HCT116 (cell line): ENCODE data around the gene PTGES2. TPM values are rescaled to one million over a fixed set of nuclear protein-coding genes. Genes with fewer than 3 reads are reported as not detected.

ENCODE experiments used
- ATAC-seq: fragments of 200-7000 bp; cut with Tn5 transposase; 2 replicates; pipeline ENCODE4 v1.9.1; 2020; ENCODE audit warnings: mild to moderate bottlenecking, moderate library complexity
- BruUV-seq: library from RNA; stranded (reverse); fragments of 400-500 nt; replicated peaks from 2 replicates; lab custom pipeline; 2021; lab: Mats Ljungman, UMichigan
- CTCF ChIA-PET: fragments of 300-600 bp; sonication (Branson Sonifier 250); formaldehyde crosslinking; loops from one replicate; lab custom pipeline; 2021; ENCODE audit warnings: antibody characterized with exemption; lab: Charles Lee
- POLR2A ChIA-PET: fragments of 300-600, 350-600 bp; sonication (Branson Sonifier 250); formaldehyde crosslinking; loops from one replicate; lab custom pipeline; 2021; ENCODE audit warnings: antibody characterized with exemption; lab: Charles Lee
- RAD21 ChIA-PET, 2 experiments: fragments of 300-600 bp; sonication (Branson Sonifier 250); formaldehyde crosslinking; loops; one replicate each; lab custom pipeline; 2023; ENCODE audit warnings: low total read pairs in 2 of 2; ENCODE audit not compliant: uncharacterized antibody in 2 of 2, unreplicated experiment in 2 of 2, low non-redundant PET in 1 of 2; lab: Charles Lee
- DNase-seq: peaks from one replicate; pipeline ENCODE4 v3.0.0-alpha.2; 2010; ENCODE audit warnings: low read depth, low spot score
- H2AFZ ChIP-seq: fragments of 200-600 bp; shearing (Covaris generic), sonication (generic); 2 replicates; pipeline ENCODE4 v1.6.1; 2017; ENCODE audit warnings: low read depth, mixed run types, mixed read lengths, antibody characterized with exemption, low read length; ENCODE audit not compliant: poor library complexity, severe bottlenecking
- H3K27ac ChIP-seq: 2 replicates; pipeline ENCODE4 v1.5.1; 2012; ENCODE audit warnings: low read depth, low read length
- H3K27me3 ChIP-seq: fragments of 200-600 bp; sonication (generic); 2 replicates; pipeline ENCODE4 v1.6.1; 2016; ENCODE audit warnings: mixed run types, low read length, mixed read lengths; ENCODE audit not compliant: insufficient read depth
- H3K36me3 ChIP-seq, 2 experiments: fragments of 200-500 bp in 1 of 2; fragments of 200-600 bp in 1 of 2; sonication (Bioruptor generic) in 1 of 2; sonication (generic) in 1 of 2; 2 replicates each; pipeline versions ENCODE4 v1.5.1 to v1.6.1; 2014 to 2016; ENCODE audit warnings: low read length in 2 of 2, inconsistent platforms in 1 of 2, mixed read lengths in 1 of 2, mixed run types in 1 of 2; ENCODE audit not compliant: insufficient read depth in 2 of 2, control insufficient read depth in 1 of 2
- H3K4me1 ChIP-seq, 2 experiments: fragments of 200-600 bp in 1 of 2; sonication (generic) in 1 of 2; 2 replicates each; pipeline versions ENCODE4 v1.5.1 to v1.6.1; 2012 to 2017; ENCODE audit warnings: low read length in 2 of 2, inconsistent platforms in 1 of 2, mild to moderate bottlenecking in 1 of 2, mixed read lengths in 1 of 2, mixed run types in 1 of 2, moderate library complexity in 1 of 2; ENCODE audit not compliant: insufficient read depth in 2 of 2, control insufficient read depth in 1 of 2
- H3K4me2 ChIP-seq: fragments of 200-600 bp; sonication (generic); 2 replicates; pipeline ENCODE4 v1.6.1; 2017; ENCODE audit warnings: mixed run types, low read length, mixed read lengths
- H3K4me3 ChIP-seq, 2 experiments: fragments of 200-600 bp in 1 of 2; sonication (generic) in 1 of 2; replicated peaks in 1 of 2; 2 replicates each; pipeline ENCODE4 v1.5.1; 2011 to 2016; ENCODE audit warnings: low read length in 2 of 2, control low read depth in 1 of 2, low read depth in 1 of 2, mild to moderate bottlenecking in 1 of 2, mixed read lengths in 1 of 2, mixed run types in 1 of 2
- H3K79me2 ChIP-seq: fragments of 200-600 bp; sonication (generic); 2 replicates; pipeline ENCODE4 v1.6.1; 2017; ENCODE audit warnings: mild to moderate bottlenecking, mixed run types, low read length, moderate library complexity, mixed read lengths; ENCODE audit not compliant: insufficient read depth
- H3K9ac ChIP-seq: fragments of 200-600 bp; sonication (generic); 2 replicates; pipeline ENCODE4 v1.6.1; 2016; ENCODE audit warnings: low read length, mixed read lengths
- H3K9me2 ChIP-seq: fragments of 200-600 bp; sonication (generic), shearing (Covaris generic); 2 replicates; pipeline ENCODE4 v1.6.1; 2017; ENCODE audit warnings: mixed run types, mild to moderate bottlenecking, moderate library complexity; ENCODE audit not compliant: insufficient read depth
- H3K9me3 ChIP-seq, 2 experiments: fragments of 200-500 bp in 1 of 2; fragments of 200-600 bp in 1 of 2; sonication (Bioruptor generic) in 1 of 2; sonication (generic) in 1 of 2; 2 replicates each; pipeline ENCODE4 v1.6.1; 2014 to 2017; ENCODE audit warnings: low read length in 2 of 2, mixed read lengths in 2 of 2, inconsistent platforms in 1 of 2, low read depth in 1 of 2, mild to moderate bottlenecking in 1 of 2, mixed run types in 1 of 2, moderate library complexity in 1 of 2; ENCODE audit not compliant: control insufficient read depth in 1 of 2, insufficient read depth in 1 of 2
- H4K20me1 ChIP-seq: fragments of 200-600 bp; sonication (generic), shearing (Covaris generic); 2 replicates; pipeline ENCODE4 v1.6.1; 2017; ENCODE audit warnings: mixed run types, mild to moderate bottlenecking, moderate library complexity; ENCODE audit not compliant: insufficient read depth
- CEBPB ChIP-seq: IDR thresholded peaks from 2 replicates; pipeline ENCODE4 v1.6.1; 2012; ENCODE audit warnings: low read depth
- CTCF ChIP-seq, 3 experiments: fragments of 200-600 bp in 1 of 3; sonication (generic) in 1 of 3; IDR thresholded peaks in 2 of 3; conservative IDR thresholded peaks in 1 of 3; 2 replicates each; pipeline ENCODE4 v1.5.1; 2012 to 2017; ENCODE audit warnings: low read depth in 2 of 3, low read length in 2 of 3, antibody characterized with exemption in 1 of 3, borderline replicate concordance in 1 of 3, control low read depth in 1 of 3, mild to moderate bottlenecking in 1 of 3, mixed read lengths in 1 of 3, mixed run types in 1 of 3, moderate library complexity in 1 of 3; ENCODE audit not compliant: insufficient read depth in 1 of 3
- EGR1 ChIP-seq: IDR thresholded peaks from 2 replicates; pipeline ENCODE4 v1.6.1; 2012; ENCODE audit warnings: low read depth
- ELF1 ChIP-seq: IDR thresholded peaks from 2 replicates; pipeline ENCODE4 v1.6.1; 2012; ENCODE audit warnings: low read depth, borderline replicate concordance
- EZH2 ChIP-seq: fragments of 200-600 bp; sonication (generic); IDR thresholded peaks from 2 replicates; pipeline ENCODE4 v1.6.1; 2017; ENCODE audit warnings: antibody characterized with exemption, mixed run types
- EZH2phosphoT487 ChIP-seq: fragments of 200-600 bp; IDR thresholded peaks from 2 replicates; pipeline ENCODE4 v1.6.1; 2018; ENCODE audit warnings: antibody characterized with exemption, borderline replicate concordance
- FOSL1 ChIP-seq: IDR thresholded peaks from 2 replicates; pipeline ENCODE4 v1.6.1; 2012; ENCODE audit warnings: low read depth
- JUND ChIP-seq: IDR thresholded peaks from 2 replicates; pipeline ENCODE4 v1.6.1; 2012
- POLR2A ChIP-seq: IDR thresholded peaks from 2 replicates; pipeline ENCODE4 v1.7.0; 2011; ENCODE audit warnings: borderline replicate concordance; ENCODE audit not compliant: insufficient read depth, insufficient read length; ENCODE audit errors: extremely low read depth
- POLR2AphosphoS5 ChIP-seq: IDR thresholded peaks from 2 replicates; pipeline ENCODE4 v1.6.1; 2011; ENCODE audit warnings: mild to moderate bottlenecking, low read depth, low read length, moderate library complexity
- SIN3A ChIP-seq: IDR thresholded peaks from 2 replicates; pipeline ENCODE4 v1.6.1; 2012; ENCODE audit warnings: low read depth
- SP1 ChIP-seq: IDR thresholded peaks from 2 replicates; pipeline ENCODE4 v1.6.1; 2012; ENCODE audit warnings: low read depth
- SRF ChIP-seq: IDR thresholded peaks from 2 replicates; pipeline ENCODE4 v1.6.1; 2012; ENCODE audit warnings: low read depth
- YY1 ChIP-seq: IDR thresholded peaks from 2 replicates; pipeline ENCODE4 v1.6.1; 2011; ENCODE audit warnings: low read length, low read depth, moderate library complexity, mild to moderate bottlenecking; ENCODE audit not compliant: insufficient replicate concordance; ENCODE audit errors: extremely low read depth
- intact Hi-C: fragments of 100-400 bp; cut with micrococcal nuclease; formaldehyde crosslinking; loops from 2 replicates; pipeline ENCODE4 v1.10.0; 2022
- total RNA-seq: library from RNA; stranded (reverse); gene quantifications from one replicate; pipeline ENCODE4 v1.2.1, GENCODE V29; 2021; ENCODE audit not compliant: unreplicated experiment
- TF ChIP-seq, protein P1 (sequence below): IDR thresholded peaks from 2 replicates; pipeline ENCODE4 v1.6.1; 2012
- TF ChIP-seq, protein P2 (sequence below): IDR thresholded peaks from 2 replicates; pipeline ENCODE4 v1.6.1; 2011; ENCODE audit warnings: mild to moderate bottlenecking, low read length, moderate library complexity; ENCODE audit not compliant: insufficient replicate concordance; ENCODE audit errors: extremely low read depth

The PTGES2 gene
- total RNA-seq, 1 experiment from 2014 or later: 148 TPM

GRCh38 chr9:128164307-128164885, 36.9 kb upstream of the PTGES2 start:
- POLR2A ChIA-PET: no interaction called here
- Histone ChIP-seq H3K79me2 (peaks cover 13% of the 10 kb centered on the region), H3K4me2 (no peak overlapping the region), H3K9ac (no peak overlapping the region), H3K4me3 (no peak overlapping the region), H3K4me1 (peaks cover 0 to 13% of the 10 kb centered on the region in 2 experiments; a peak in 2 of 4 replicates), H3K27ac (no peak overlapping the region), H3K9me2 (no peaks in the 10 kb centered on the region), H3K27me3 (no peaks in the 10 kb centered on the region), H3K36me3 (peaks cover 19 to 25% of the 10 kb centered on the region in 2 experiments; a peak in 3 of 4 replicates), H3K9me3 (no peaks in the 10 kb centered on the region), H2AFZ (no peak overlapping the region), H4K20me1 (no peaks in the 10 kb centered on the region)
- no peak for TF ChIP-seq CTCF (IDR thresholded peaks at IDR 0.05 in 2 of 3, conservative IDR thresholded peaks at IDR 0.05 in 1 of 3; ENCODE audit: borderline replicate concordance in 1 of 3, insufficient read depth in 1 of 3, low read depth in 2 of 3, low read length in 2 of 3)
- no peak for TF ChIP-seq YY1
- TF ChIP-seq POLR2A: no peak
- ATAC-seq: no peak
- CTCF ChIA-PET: no interaction called here
- intact Hi-C loops: no loop called here
- no TSS peak for BruUV-seq
- DNase-seq: no peak
- RAD21 ChIA-PET: no interaction called here

DNA sequence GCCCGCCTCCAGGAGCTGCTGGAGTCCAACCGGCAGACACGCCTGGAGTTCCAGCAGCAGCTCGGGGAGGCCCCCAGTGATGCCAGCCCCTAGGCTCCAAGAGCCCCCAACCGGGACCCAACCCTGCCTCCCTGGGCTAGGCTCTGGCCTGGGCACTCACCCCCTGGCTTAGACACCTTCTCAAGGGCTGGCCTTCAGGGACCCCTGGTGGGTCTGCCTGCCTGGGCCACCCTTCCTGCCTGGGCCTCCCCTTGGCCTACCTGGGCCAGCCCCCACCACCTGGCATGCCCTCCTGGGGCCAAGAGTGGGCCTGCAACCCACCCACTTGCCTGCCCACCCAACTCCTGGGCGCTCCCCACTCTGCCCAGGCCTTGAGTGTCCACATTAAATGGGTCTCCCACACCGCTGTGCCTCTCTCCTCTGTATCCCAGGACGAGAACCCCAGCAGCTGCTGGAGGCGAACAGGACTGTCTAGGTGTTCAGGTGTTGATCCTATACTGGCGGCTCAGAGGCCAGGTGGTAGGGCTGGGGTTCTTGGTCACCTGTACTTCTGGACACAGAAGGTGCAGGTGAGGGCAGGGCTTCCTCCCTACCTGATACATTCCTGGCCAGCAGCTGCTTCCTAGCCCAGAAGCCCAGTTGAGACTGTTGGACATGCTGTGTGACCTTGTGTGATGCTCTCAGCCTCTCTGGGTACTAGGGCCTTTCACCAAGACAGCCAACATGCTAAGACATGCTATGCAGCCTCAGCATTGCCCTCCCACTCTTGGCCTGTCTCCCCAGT, 36.2 kb upstream of the PTGES2 start:
- no peak for ATAC-seq
- no peak for TF ChIP-seq EZH2phosphoT487
- TF ChIP-seq CEBPB: no peak
- TF ChIP-seq, protein P1, sequence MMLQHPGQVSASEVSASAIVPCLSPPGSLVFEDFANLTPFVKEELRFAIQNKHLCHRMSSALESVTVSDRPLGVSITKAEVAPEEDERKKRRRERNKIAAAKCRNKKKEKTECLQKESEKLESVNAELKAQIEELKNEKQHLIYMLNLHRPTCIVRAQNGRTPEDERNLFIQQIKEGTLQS: no peak
- no peak for TF ChIP-seq FOSL1
- TF ChIP-seq POLR2AphosphoS5: no peak
- no peak for TF ChIP-seq ELF1
- no peak for TF ChIP-seq SP1
- TF ChIP-seq SIN3A: no peak
- no peak for TF ChIP-seq EGR1
- no peak for TF ChIP-seq SRF
- no peak for TF ChIP-seq JUND
- TF ChIP-seq, protein P2, sequence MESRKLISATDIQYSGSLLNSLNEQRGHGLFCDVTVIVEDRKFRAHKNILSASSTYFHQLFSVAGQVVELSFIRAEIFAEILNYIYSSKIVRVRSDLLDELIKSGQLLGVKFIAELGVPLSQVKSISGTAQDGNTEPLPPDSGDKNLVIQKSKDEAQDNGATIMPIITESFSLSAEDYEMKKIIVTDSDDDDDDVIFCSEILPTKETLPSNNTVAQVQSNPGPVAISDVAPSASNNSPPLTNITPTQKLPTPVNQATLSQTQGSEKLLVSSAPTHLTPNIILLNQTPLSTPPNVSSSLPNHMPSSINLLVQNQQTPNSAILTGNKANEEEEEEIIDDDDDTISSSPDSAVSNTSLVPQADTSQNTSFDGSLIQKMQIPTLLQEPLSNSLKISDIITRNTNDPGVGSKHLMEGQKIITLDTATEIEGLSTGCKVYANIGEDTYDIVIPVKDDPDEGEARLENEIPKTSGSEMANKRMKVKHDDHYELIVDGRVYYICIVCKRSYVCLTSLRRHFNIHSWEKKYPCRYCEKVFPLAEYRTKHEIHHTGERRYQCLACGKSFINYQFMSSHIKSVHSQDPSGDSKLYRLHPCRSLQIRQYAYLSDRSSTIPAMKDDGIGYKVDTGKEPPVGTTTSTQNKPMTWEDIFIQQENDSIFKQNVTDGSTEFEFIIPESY: no peak
- TF ChIP-seq YY1: no peak
- TF ChIP-seq EZH2: no peak
- TF ChIP-seq POLR2A: no peak

More for the DNA sequence above, 36.2 kb upstream of the PTGES2 start:
- BruUV-seq: no TSS peak
- Histone ChIP-seq H3K4me1 (peaks cover 0 to 17% of the 10 kb centered on the region in 2 experiments; a peak in 2 of 4 replicates), H3K4me3 (no peak overlapping the region), H3K27ac (no peak overlapping the region), H3K79me2 (peaks cover 13% of the 10 kb centered on the region), H2AFZ (no peak overlapping the region), H3K36me3 (peaks cover 15 to 22% of the 10 kb centered on the region in 2 experiments; a peak in 3 of 4 replicates), H3K9ac (no peak overlapping the region), H3K27me3 (no peaks in the 10 kb centered on the region), H3K4me2 (no peak overlapping the region), H3K9me2 (no peaks in the 10 kb centered on the region), H3K9me3 (no peaks in the 10 kb centered on the region), H4K20me1 (no peaks in the 10 kb centered on the region)
- intact Hi-C loops: no loop called here
- CTCF ChIA-PET: no interaction called here
- RAD21 ChIA-PET: no interaction called here
- DNase-seq: no peak
- POLR2A ChIA-PET: no interaction called here
